Measurements from ENCODE around the gene NXN. TPM values are rescaled to one million over a fixed set of nuclear protein-coding genes. Genes with fewer than 3 reads are reported as not detected.

The NXN gene
- total RNA-seq, 6 experiments from 2014 or later, result 2.7 to 9.5 (median 8.0) TPM

GRCh38 chr17:848402-848801 lies 131.2 kb downstream of the NXN start:
- Histone ChIP-seq H3K9me3 (no peaks in the 10 kb centered on the region), H3K36me3 (no peaks in the 10 kb centered on the region), H3K4me3 (no peak overlapping the region), H3K27me3 (no peaks in the 10 kb centered on the region), H3K4me1 (no peaks in the 10 kb centered on the region), H3K27ac (no peak overlapping the region)
- ATAC-seq (no peak), DNase-seq (no peak)
- intact Hi-C loops (cut with DNase I), result no loop called here
- WGBS (ENCODE audit: insufficient coverage, low coverage, low lambda C conversion rate, missing lambda C conversion rate), result 53% methylated on average over 11 of the region's 11 CpGs
- TF ChIP-seq, protein P1, sequence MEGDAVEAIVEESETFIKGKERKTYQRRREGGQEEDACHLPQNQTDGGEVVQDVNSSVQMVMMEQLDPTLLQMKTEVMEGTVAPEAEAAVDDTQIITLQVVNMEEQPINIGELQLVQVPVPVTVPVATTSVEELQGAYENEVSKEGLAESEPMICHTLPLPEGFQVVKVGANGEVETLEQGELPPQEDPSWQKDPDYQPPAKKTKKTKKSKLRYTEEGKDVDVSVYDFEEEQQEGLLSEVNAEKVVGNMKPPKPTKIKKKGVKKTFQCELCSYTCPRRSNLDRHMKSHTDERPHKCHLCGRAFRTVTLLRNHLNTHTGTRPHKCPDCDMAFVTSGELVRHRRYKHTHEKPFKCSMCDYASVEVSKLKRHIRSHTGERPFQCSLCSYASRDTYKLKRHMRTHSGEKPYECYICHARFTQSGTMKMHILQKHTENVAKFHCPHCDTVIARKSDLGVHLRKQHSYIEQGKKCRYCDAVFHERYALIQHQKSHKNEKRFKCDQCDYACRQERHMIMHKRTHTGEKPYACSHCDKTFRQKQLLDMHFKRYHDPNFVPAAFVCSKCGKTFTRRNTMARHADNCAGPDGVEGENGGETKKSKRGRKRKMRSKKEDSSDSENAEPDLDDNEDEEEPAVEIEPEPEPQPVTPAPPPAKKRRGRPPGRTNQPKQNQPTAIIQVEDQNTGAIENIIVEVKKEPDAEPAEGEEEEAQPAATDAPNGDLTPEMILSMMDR (IDR thresholded peaks at IDR 0.05), result no peak
- no peak for TF ChIP-seq POLR2A (IDR thresholded peaks at IDR 0.05)

DNA sequence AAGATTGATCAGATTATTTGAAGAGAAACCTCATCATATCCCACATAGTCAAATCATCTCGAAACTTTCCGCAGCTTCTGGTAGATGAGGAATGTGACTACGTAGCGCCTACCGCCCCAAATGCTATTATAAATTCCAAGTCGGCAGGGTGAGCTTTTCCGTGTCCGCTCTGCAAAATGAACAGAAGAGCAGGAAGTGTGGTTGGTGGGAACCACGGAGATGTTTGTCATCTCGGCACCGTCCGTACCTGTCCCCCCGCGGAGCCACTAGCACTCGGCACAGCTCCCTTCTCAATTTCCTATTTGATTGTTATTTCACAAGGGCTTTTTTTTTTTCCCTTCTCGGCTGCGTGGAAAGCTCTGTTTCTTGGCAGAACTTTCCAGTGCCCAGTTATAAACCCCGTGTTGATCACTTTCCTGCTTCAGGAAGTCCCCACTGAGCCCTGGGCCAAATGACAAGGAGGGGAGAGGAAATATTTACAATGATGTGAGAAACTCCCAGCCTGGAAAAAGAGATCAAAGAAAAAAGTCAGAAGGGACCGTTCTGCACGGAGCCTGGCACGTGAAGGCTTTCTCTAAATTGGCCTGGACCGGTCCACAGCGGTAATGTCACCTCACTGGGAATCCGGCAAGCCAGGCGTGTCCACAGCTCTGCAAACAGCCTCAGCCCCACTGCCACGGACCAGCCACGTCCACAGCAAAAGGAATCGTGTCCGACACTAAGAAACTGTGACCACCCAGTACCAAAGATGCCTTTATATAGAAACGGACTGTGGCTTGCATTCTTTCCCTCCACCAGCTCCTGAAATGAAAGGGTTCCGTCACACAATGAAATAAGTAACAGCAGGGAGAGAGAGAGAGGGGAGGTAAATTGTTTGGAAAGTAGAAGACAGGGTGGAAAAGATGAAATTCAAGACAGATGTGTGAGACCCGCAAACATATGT lies 132.4 kb downstream of the NXN start:
- intact Hi-C loops (cut with DNase I), result no loop called here
- Histone ChIP-seq H3K4me1 (no peaks in the 10 kb centered on the region), H3K9me3 (no peaks in the 10 kb centered on the region), H3K27me3 (no peaks in the 10 kb centered on the region), H3K36me3 (no peaks in the 10 kb centered on the region), H3K27ac (peak overlapping the region in 2 of 3 donors; percentile 9 to 13), H3K4me3 (no peak overlapping the region)
- DNase-seq (no peak), ATAC-seq (peak; percentile 22 to 47 (median 32))
- 34% methylated on average over 31 of the region's 32 CpGs for WGBS (ENCODE audit: insufficient coverage, low coverage, low lambda C conversion rate, missing lambda C conversion rate)
- TF ChIP-seq POLR2A (IDR thresholded peaks at IDR 0.05), result no peak
- TF ChIP-seq, protein P1 (IDR thresholded peaks at IDR 0.05), result no peak

DNA sequence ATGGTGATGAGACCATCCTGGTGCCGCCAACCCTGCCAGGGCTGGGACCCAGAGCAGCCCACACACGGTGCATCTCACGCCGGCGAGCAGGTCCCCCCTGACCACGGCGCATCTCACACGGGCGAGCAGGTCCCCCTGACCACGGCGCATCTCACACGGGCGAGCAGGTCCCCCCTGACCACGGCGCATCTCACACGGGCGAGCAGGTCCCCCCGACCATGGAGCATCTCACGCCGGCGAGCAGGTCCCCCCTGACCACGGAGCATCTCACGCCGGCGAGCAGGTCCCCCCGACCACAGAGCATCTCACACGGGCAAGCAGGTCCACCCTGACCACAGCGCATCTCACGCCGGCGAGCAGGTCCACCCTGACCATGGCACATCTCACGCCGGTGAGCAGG lies 138.3 kb downstream of the NXN start:
- no peak for TF ChIP-seq POLR2A (IDR thresholded peaks at IDR 0.05)
- TF ChIP-seq, protein P1 (IDR thresholded peaks at IDR 0.05), result no peak
- Histone ChIP-seq H3K36me3 (no peaks in the 10 kb centered on the region), H3K27ac (no peak overlapping the region), H3K9me3 (no peaks in the 10 kb centered on the region), H3K4me3 (no peak overlapping the region), H3K27me3 (no peaks in the 10 kb centered on the region), H3K4me1 (no peaks in the 10 kb centered on the region)
- intact Hi-C loops (cut with DNase I), result no loop called here
- ATAC-seq (peak in 2 of 4 donors; percentile 28 to 32), DNase-seq (no peak)
- 70% methylated on average over 14 of the region's 33 CpGs for WGBS (ENCODE audit: insufficient coverage, low coverage, low lambda C conversion rate, missing lambda C conversion rate)

DNA sequence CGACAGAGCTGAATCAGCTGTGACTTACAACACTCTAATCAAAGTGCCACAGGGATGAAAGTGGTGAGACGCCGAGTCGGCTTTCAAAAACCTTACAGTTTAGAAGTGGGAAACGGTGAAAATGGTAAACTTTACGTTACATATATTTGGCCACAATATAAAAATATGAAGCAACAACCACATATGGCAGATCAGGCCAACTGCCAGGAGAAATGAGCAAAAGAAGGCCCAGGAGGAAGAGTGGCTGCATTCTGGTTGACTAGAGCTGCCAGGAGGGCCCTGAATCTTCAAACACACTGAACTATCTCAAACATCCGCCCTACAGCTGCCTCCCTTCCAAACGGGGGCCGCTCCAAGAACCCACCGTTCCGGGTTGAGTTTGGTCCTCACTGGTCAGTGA lies 141.1 kb downstream of the NXN start:
- WGBS (ENCODE audit: insufficient coverage, low coverage, low lambda C conversion rate, missing lambda C conversion rate), result 89% methylated on average over 6 of the region's 11 CpGs
- no peak overlapping the region for H3K4me3 ChIP-seq
- TF ChIP-seq POLR2A (IDR thresholded peaks at IDR 0.05), result no peak
- TF ChIP-seq, protein P1 (IDR thresholded peaks at IDR 0.05), result no peak
- H3K36me3 ChIP-seq, result no peaks in the 10 kb centered on the region
- H3K27ac ChIP-seq, result no peak overlapping the region
- intact Hi-C loops (cut with DNase I), result no loop called here
- DNase-seq (no peak), ATAC-seq (no peak)
- no peaks in the 10 kb centered on the region for H3K9me3 ChIP-seq
- no peaks in the 10 kb centered on the region for H3K27me3 ChIP-seq
- no peaks in the 10 kb centered on the region for H3K4me1 ChIP-seq
